HG03039 (cell line): ENCODE results near the gene TRDN.

ENCODE experiments used
- ATAC-seq: cut with Tn5 transposase; IDR thresholded peaks from one replicate; pipeline ENCODE4 v1.9.1; 2021; ENCODE audit warnings: mild to moderate bottlenecking, moderate library complexity; ENCODE audit not compliant: unreplicated experiment

Gene TRDN

GRCh38 chr6:123636782-123637181 is at the start of gene TRDN:
Gene TRDN (minus strand): TSS chr6:123636950. CDS start chr6:123636775, 175 bp downstream.
- no peak for ATAC-seq

DNA sequence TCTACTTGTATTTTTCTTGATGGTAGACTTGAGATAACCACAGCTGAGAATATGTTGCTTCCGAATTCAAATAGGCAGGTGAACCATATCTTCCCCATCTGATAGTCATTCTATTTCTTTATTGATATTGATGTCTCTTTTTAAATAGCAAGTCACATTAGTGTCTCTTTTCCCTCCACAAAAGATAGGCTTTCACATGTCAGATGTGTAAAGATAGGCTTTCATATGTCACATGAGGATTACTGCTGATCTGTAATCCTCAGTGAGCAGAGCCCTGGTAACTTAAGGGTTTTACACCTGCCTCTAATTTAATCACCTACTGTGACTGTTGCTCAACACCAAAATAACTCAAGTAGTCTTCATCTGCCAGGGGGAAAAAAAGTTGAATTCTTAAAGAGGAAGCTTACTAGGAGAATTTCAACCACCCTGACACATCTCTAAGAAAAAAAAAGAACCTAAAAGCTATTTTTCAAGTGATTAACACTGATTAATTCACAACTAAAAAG is 45.3 kb upstream of the TRDN start:
- ATAC-seq = no peak

GRCh38 chr6:123677897-123678296 is 41.1 kb upstream of the TRDN start:
- no peak for ATAC-seq

DNA sequence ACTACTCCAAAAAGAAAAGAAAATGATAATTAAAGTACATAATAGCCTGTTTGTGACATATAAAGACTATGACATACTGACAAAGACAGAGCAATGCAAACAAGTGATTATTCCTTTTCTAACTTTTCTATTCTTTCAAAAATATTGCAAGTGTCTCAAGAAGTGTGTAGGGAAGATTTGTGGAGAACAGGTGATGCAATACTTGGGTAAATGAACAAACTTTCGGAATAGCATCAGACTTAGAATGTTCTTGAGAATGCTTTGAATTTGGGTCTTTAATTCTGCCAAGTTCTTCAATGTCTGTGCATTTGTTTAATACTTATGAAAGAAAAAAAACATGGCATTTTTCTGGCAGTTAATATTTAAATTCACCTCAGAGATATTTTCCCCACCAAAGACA is 40.0 kb upstream of the TRDN start:
- ATAC-seq = no peak

- ATAC-seq = no peak
Observed at GRCh38 chr6:123668965-123669591, 32.3 kb upstream of the TRDN start.

GRCh38 chr6:123668063-123668462 is 31.3 kb upstream of the TRDN start:
- no peak for ATAC-seq

DNA sequence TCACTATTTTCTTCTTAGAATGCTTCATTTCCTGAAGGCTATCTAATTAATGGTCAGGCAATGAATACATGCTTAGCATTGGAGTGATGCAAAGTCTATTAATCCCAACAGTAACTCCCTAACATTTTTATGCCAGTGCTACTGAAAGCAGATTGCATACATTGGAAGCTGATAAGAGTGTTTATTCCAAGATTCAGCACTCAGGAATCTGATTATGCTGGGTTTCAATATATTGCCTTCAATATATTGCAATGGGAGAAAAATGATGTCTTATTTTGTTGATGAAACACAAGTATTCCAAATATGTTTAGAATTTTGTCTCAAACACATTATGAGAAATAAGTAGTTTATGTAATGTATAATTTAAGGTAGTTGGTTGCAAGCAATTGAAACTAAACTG is 26.7 kb upstream of the TRDN start:
- ATAC-seq = no peak

- no peak for ATAC-seq
Observed at GRCh38 chr6:123662757-123663156, 26.0 kb upstream of the TRDN start.

DNA sequence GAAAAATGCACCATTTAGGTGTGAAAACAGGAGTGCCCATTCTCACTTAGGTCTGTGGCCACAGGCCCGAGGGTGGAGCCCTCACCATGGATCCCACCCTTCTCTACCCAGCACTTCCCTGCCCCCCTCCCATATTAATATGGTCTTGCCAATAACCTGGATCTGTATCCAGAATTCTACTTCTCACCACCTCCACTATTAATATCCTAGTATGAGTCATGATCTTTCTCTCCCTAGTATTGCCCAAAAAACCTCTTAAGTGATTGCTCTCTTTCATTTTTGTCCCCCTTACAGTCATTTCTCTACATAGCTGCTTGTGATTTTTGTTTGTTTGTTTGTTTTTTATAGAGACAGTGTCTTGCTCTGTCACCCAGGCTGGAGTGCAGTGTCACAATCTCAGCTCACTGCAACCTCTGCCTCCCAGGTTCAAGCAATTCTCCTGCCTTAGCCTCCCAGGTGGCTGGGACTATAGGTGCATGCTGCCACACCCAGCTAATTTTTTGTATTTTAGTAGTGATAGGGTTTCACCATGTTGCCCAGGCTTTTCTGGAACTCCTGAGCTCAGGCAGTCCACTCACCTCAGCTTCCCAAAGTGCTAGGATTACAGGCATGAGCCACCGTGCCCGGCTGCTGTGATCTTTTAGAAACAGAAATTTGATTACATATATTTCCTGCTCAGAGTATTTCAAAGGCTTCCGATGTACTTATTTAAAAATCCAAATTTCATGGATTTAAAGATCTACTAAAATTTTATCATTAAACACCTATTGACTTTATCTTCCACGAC is 24.5 kb upstream of the TRDN start:
- no peak for ATAC-seq

GRCh38 chr6:123659960-123660748 is 23.4 kb upstream of the TRDN start:
- ATAC-seq = no peak

- ATAC-seq = no peak
Observed at GRCh38 chr6:123658848-123659247, 22.1 kb upstream of the TRDN start.

DNA sequence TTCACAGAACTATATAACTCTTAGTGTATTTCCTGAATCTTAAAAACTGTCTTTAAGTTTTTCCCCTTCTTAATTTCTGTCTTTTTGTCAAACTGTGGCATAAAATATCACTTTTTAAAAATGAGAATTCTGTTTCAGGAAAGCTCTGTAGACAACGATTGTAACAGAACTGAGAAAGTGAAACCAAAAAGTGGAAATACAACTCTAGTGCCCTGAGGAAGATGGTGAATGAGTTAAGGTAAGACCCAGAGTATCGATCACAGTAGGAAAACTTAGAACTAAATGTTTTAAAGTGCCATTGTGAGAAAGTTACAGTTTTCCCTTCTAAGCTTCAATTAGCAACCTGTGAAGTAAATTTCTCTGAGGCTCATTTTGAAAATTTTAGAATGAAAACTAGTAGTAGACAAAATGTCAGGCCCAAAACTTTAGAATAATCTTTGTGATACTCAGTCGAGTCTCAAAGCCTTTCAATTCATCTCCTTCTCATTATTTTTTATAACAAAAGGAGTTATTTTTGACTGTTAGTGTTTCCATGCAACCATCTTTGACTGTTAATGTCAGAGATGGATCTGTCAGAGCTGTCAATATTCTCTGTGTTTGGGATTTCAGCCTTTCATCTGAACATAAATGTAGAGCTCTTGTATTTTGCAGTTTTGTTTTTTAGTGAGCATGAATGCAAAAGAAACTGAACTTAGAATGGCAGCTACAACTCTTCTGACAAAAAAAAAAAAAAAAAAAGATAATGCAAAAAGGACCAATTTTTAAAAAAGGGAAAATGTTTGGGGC is 19.0 kb upstream of the TRDN start:
- ATAC-seq = peak; percentile 87

- no peak for ATAC-seq
Observed at GRCh38 chr6:123648723-123649122, 12.0 kb upstream of the TRDN start.

- no peak for ATAC-seq
Observed at GRCh38 chr6:123648020-123648580, 11.3 kb upstream of the TRDN start.

GRCh38 chr6:123641497-123641896 is 4.7 kb upstream of the TRDN start:
- ATAC-seq = no peak

GRCh38 chr6:123640567-123641187 is 3.9 kb upstream of the TRDN start:
- ATAC-seq = no peak

GRCh38 chr6:123638865-123639264 is 2.1 kb upstream of the TRDN start:
- no peak for ATAC-seq

- ATAC-seq = no peak
Observed at GRCh38 chr6:123636282-123636681, 468 bp downstream of the TRDN start.

GRCh38 chr6:123635567-123635966 is 1.2 kb downstream of the TRDN start:
- no peak for ATAC-seq

DNA sequence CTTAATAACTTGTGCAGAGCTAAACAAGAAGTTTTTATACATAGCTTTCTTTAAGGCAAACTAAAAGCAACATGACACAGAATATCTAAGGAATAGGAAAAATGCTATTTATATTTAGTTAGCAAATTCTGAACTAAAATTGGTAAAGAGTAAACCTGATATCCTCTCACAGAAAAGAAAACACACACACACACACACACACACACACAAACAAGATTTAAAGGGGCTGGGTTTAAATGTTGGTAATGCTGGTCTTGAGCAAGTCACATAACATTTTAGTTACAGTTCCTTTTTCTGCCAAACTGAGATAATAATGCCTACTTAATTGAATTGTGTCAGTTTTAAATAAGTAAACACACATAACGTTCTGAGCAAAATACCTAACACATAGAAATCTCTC is 1.6 kb downstream of the TRDN start:
- ATAC-seq = no peak
